PC-3 (cell line): ENCODE data around the gene PKNOX2. TPM values are rescaled to one million over a fixed set of nuclear protein-coding genes. Genes with fewer than 3 reads are reported as not detected.

ENCODE experiments used
- ATAC-seq: fragments of 200-7000 bp; cut with Tn5 transposase; 2 replicates; pipeline ENCODE4 v1.9.1; 2020; ENCODE audit warnings: mild to moderate bottlenecking, moderate library complexity
- BruUV-seq: library from RNA; stranded (reverse); fragments of 400-500 nt; replicated peaks from 2 replicates; lab custom pipeline; 2021; lab: Mats Ljungman, UMichigan
- CTCF ChIA-PET: fragments of 300-600 bp; sonication (Branson Sonifier 250); formaldehyde crosslinking; loops from one replicate; lab custom pipeline; 2022; ENCODE audit warnings: antibody characterized with exemption; lab: Charles Lee
- POLR2A ChIA-PET: fragments of 300-600 bp; sonication (Branson Sonifier 250); formaldehyde crosslinking; loops from one replicate; lab custom pipeline; 2022; ENCODE audit warnings: antibody characterized with exemption; ENCODE audit not compliant: unreplicated experiment; lab: Charles Lee
- DNase-seq: peaks from one replicate; pipeline ENCODE4 v3.0.0-alpha.2; 2015
- H2AFZ ChIP-seq: fragments of 300-600 bp; sonication (generic); 2 replicates; pipeline ENCODE4 v1.6.0; 2016; ENCODE audit warnings: antibody characterized with exemption, low read length
- H3F3A ChIP-seq: fragments of 300-600 bp; sonication (generic); one replicate; pipeline ENCODE4 v1.6.0; 2017; ENCODE audit warnings: antibody characterized with exemption, low read length, control low read depth, mild to moderate bottlenecking; ENCODE audit not compliant: unreplicated experiment
- H3K27ac ChIP-seq: fragments of 300-600 bp; sonication (generic); 2 replicates; pipeline ENCODE4 v1.5.1; 2016; ENCODE audit warnings: mild to moderate bottlenecking, low read length
- H3K27me3 ChIP-seq: fragments of 300-600 bp; sonication (generic); 2 replicates; pipeline ENCODE4 v1.6.1; 2016; ENCODE audit warnings: low read length, mixed read lengths
- H3K36me3 ChIP-seq: fragments of 300-600 bp; sonication (generic); 2 replicates; pipeline ENCODE4 v1.6.1; 2016; ENCODE audit warnings: low read depth, mixed run types, low read length, mixed read lengths
- H3K4me1 ChIP-seq: fragments of 300-600 bp; sonication (generic); 2 replicates; pipeline ENCODE4 v1.5.1; 2016; ENCODE audit warnings: low read length; ENCODE audit not compliant: insufficient read depth
- H3K4me2 ChIP-seq: fragments of 300-600 bp; sonication (generic); 2 replicates; pipeline ENCODE4 v1.6.0; 2016; ENCODE audit warnings: low read length
- H3K4me3 ChIP-seq: fragments of 300-600 bp; sonication (generic); 2 replicates; pipeline ENCODE4 v1.5.1; 2016; ENCODE audit warnings: mild to moderate bottlenecking, low read length, mixed read lengths
- H3K79me2 ChIP-seq: fragments of 300-600 bp; sonication (generic); 2 replicates; pipeline ENCODE4 v1.6.1; 2017; ENCODE audit warnings: low read length, mixed read lengths
- H3K9ac ChIP-seq: fragments of 300-600 bp; sonication (generic); 2 replicates; pipeline ENCODE4 v1.6.0; 2016; ENCODE audit warnings: mild to moderate bottlenecking, low read length
- H3K9me2 ChIP-seq: fragments of 300-600 bp; sonication (generic); replicated peaks from 2 replicates; pipeline ENCODE4 v1.6.1; 2016; ENCODE audit warnings: mixed run types, low read length, mixed read lengths
- H3K9me3 ChIP-seq: fragments of 300-600 bp; sonication (generic); 2 replicates; pipeline ENCODE4 v1.6.1; 2016; ENCODE audit warnings: low read length, mixed read lengths
- H4K20me1 ChIP-seq: fragments of 300-600 bp; sonication (generic); 2 replicates; pipeline ENCODE4 v1.6.1; 2016; ENCODE audit warnings: low read length, mixed read lengths
- CTCF ChIP-seq: fragments of 300-600 bp; sonication (generic); conservative IDR thresholded peaks from 2 replicates; pipeline ENCODE4 v1.5.1; 2017; ENCODE audit warnings: antibody characterized with exemption, low read depth, mild to moderate bottlenecking, low read length
- EZH2 ChIP-seq: fragments of 300-600 bp; sonication (generic); IDR thresholded peaks from one replicate; pipeline ENCODE4 v1.6.1; 2017; ENCODE audit warnings: antibody characterized with exemption, mild to moderate bottlenecking, low read length; ENCODE audit not compliant: unreplicated experiment
- EZH2phosphoT487 ChIP-seq: fragments of 300-600 bp; sonication (generic); IDR thresholded peaks from 2 replicates; pipeline ENCODE4 v1.6.1; 2018; ENCODE audit warnings: mild to moderate bottlenecking, antibody characterized with exemption, low read length, borderline replicate concordance
- intact Hi-C: fragments of 100-400 bp; cut with micrococcal nuclease; formaldehyde crosslinking; loops from 2 replicates; pipeline ENCODE4 v1.9.0; 2023
- total RNA-seq: library from RNA; depleted of rRNA; stranded (reverse); fragments of >200 nt; gene quantifications from 2 replicates; pipeline ENCODE4 v1.2.3, GENCODE V29; 2014

PKNOX2 gene
- total RNA-seq, 1 experiment from 2014 or later, result not detected

DNA sequence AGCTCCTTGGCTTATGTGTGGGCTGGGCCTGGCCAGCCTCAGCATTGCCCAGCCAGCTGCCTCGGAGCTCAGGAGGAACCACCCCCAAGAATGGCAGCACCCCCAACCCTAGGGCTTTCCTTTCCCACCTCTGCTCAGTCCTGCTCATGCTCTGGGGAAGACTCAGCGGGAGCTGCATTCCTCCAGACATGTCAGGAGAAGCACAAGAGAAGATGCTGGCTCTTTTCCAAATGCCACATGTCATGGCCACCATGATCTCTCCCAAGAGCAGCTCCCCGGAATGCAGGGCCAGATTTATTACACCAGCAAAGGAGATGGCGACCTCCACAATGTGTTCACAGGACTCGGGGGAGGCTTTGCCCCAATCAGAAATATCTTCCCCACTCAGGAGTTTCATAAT, 143.7 kb downstream of the PKNOX2 start:
- Histone ChIP-seq H3K9me2 (no peaks in the 10 kb centered on the region), H3K79me2 (no peaks in the 10 kb centered on the region), H3K36me3 (no peaks in the 10 kb centered on the region), H3K9ac (no peak overlapping the region), H3K4me1 (no peaks in the 10 kb centered on the region), H3K4me3 (no peak overlapping the region), H2AFZ (no peak overlapping the region), H3K4me2 (no peak overlapping the region), H3K27me3 (peaks cover 96% of the 10 kb centered on the region), H4K20me1 (no peaks in the 10 kb centered on the region), H3F3A (no peaks in the 10 kb centered on the region), H3K9me3 (no peaks in the 10 kb centered on the region), H3K27ac (no peak overlapping the region)
- BruUV-seq, result no TSS peak
- TF ChIP-seq EZH2 (no peak), CTCF (no peak), EZH2phosphoT487 (no peak)
- POLR2A ChIA-PET, result no interaction called here
- CTCF ChIA-PET, result no interaction called here
- ATAC-seq, result no peak
- intact Hi-C loops, result no loop called here
- DNase-seq, result no peak

- Histone ChIP-seq H4K20me1 (no peaks in the 10 kb centered on the region), H3K9me2 (no peaks in the 10 kb centered on the region), H3K36me3 (no peaks in the 10 kb centered on the region), H3K27me3 (peaks cover 88% of the 10 kb centered on the region), H3F3A (no peaks in the 10 kb centered on the region), H3K4me2 (no peak overlapping the region), H3K79me2 (no peaks in the 10 kb centered on the region), H3K9me3 (no peaks in the 10 kb centered on the region), H3K9ac (no peak overlapping the region), H3K4me3 (no peak overlapping the region), H2AFZ (no peak overlapping the region), H3K4me1 (no peaks in the 10 kb centered on the region), H3K27ac (no peak overlapping the region)
- TF ChIP-seq CTCF, result no peak
- no peak for TF ChIP-seq EZH2phosphoT487
- no peak for TF ChIP-seq EZH2
- POLR2A ChIA-PET, result no interaction called here
- BruUV-seq, result no TSS peak
- DNase-seq (no peak), ATAC-seq (no peak)
- intact Hi-C loops, result no loop called here
- CTCF ChIA-PET, result no interaction called here
Observed at GRCh38 chr11:125312391-125312790, 147.8 kb downstream of the PKNOX2 start.

DNA sequence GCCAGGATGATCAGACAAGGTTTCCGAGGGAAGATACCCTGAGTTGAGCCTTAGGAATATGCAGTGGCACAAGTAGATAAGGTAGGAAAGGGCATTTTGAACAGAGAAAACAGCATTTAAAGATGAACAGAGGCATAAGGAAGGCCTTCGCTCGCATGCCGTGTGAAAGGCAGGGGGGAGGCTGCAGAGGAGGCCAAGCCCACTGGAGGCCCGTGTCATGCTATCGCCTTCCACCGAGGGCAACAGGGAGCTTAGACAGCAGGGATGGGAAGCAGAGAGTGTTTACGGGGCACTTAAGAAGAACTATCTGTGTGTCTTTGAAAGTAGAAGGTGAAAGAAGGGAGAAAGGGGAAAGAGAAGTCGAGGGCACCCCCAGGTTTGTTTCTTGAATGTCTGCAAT, 148.3 kb downstream of the PKNOX2 start:
- no TSS peak for BruUV-seq
- Histone ChIP-seq H3K27ac (no peak overlapping the region), H3K9ac (no peak overlapping the region), H3K4me2 (no peak overlapping the region), H3K4me1 (no peaks in the 10 kb centered on the region), H3K79me2 (no peaks in the 10 kb centered on the region), H3K9me3 (no peaks in the 10 kb centered on the region), H3K9me2 (no peaks in the 10 kb centered on the region), H3K4me3 (no peak overlapping the region), H2AFZ (no peak overlapping the region), H3K36me3 (no peaks in the 10 kb centered on the region), H3F3A (no peaks in the 10 kb centered on the region), H4K20me1 (no peaks in the 10 kb centered on the region), H3K27me3 (peaks cover 88% of the 10 kb centered on the region)
- intact Hi-C loops, result no loop called here
- TF ChIP-seq EZH2, result no peak
- no peak for TF ChIP-seq EZH2phosphoT487
- no peak for TF ChIP-seq CTCF
- ChIA-PET POLR2A (no interaction called here), CTCF (no interaction called here)
- DNase-seq (no peak), ATAC-seq (no peak)
